PC-9 (cell line): Measurements from ENCODE around the gene P4HB.

ENCODE experiments used
- CTCF ChIP-seq: fragments of 200-600 bp; sonication (generic); conservative IDR thresholded peaks from 2 replicates; pipeline ENCODE4 v1.6.1; 2017; ENCODE audit warnings: mixed run types, antibody characterized with exemption, mild to moderate bottlenecking, moderate library complexity
- EZH2 ChIP-seq: fragments of 200-600 bp; sonication (generic); IDR thresholded peaks from 2 replicates; pipeline ENCODE4 v1.8.0; 2017; ENCODE audit warnings: antibody characterized with exemption, low read depth

GRCh38 chr17:81823820-81824550 lies 36.4 kb downstream of the P4HB start:
- no peak for TF ChIP-seq CTCF
- TF ChIP-seq EZH2, result no peak
